ENCODE data around the gene CEP68. TPM values are rescaled to one million over a fixed set of nuclear protein-coding genes. Genes with fewer than 3 reads are reported as not detected.

Gene CEP68
- total RNA-seq, 4 donors from 2014 or later, result 17.5 to 53.4 (median 27.6) TPM

- peak in 1 of 2 donors; percentile 27 for DNase-seq (ENCODE audit: low spot score in 2 of 2)
- TF ChIP-seq POLR2AphosphoS5 (IDR thresholded peaks at IDR 0.05) (no peak), EP300 (IDR thresholded peaks at IDR 0.05) (no peak), POLR2A (IDR thresholded peaks at IDR 0.05) (no peak)
- TF ChIP-seq, protein P1, sequence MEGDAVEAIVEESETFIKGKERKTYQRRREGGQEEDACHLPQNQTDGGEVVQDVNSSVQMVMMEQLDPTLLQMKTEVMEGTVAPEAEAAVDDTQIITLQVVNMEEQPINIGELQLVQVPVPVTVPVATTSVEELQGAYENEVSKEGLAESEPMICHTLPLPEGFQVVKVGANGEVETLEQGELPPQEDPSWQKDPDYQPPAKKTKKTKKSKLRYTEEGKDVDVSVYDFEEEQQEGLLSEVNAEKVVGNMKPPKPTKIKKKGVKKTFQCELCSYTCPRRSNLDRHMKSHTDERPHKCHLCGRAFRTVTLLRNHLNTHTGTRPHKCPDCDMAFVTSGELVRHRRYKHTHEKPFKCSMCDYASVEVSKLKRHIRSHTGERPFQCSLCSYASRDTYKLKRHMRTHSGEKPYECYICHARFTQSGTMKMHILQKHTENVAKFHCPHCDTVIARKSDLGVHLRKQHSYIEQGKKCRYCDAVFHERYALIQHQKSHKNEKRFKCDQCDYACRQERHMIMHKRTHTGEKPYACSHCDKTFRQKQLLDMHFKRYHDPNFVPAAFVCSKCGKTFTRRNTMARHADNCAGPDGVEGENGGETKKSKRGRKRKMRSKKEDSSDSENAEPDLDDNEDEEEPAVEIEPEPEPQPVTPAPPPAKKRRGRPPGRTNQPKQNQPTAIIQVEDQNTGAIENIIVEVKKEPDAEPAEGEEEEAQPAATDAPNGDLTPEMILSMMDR (IDR thresholded peaks at IDR 0.05), result no peak
- no peaks in the 10 kb centered on the region for H3K4me1 ChIP-seq
- H3K27ac ChIP-seq, result no peak overlapping the region
- H3K36me3 ChIP-seq, result no peaks in the 10 kb centered on the region
- H3K27me3 ChIP-seq, result no peaks in the 10 kb centered on the region
- WGBS, result 93% methylated on average over 11 of the region's 11 CpGs
- no peaks in the 10 kb centered on the region for H3K9me3 ChIP-seq
- H3K4me3 ChIP-seq, result no peak overlapping the region
These were observed 9.4 kb upstream of the CEP68 start for GRCh38 chr2:65046633-65047407.

- no peaks in the 10 kb centered on the region for H3K27me3 ChIP-seq
- peak in 1 of 2 donors; percentile 9 for DNase-seq (ENCODE audit: low spot score in 2 of 2)
- no peaks in the 10 kb centered on the region for H3K4me1 ChIP-seq
- H3K9me3 ChIP-seq, result no peaks in the 10 kb centered on the region
- TF ChIP-seq POLR2AphosphoS5 (IDR thresholded peaks at IDR 0.05) (no peak), EP300 (IDR thresholded peaks at IDR 0.05) (no peak), POLR2A (IDR thresholded peaks at IDR 0.05) (no peak)
- TF ChIP-seq, protein P1 (IDR thresholded peaks at IDR 0.05), result no peak
- 60% methylated on average over 1 of the region's 1 CpG for WGBS
- no peaks in the 10 kb centered on the region for H3K36me3 ChIP-seq
- H3K27ac ChIP-seq, result no peak overlapping the region
- no peak overlapping the region for H3K4me3 ChIP-seq
These were observed 7.1 kb upstream of the CEP68 start for GRCh38 chr2:65049010-65049639.

DNA sequence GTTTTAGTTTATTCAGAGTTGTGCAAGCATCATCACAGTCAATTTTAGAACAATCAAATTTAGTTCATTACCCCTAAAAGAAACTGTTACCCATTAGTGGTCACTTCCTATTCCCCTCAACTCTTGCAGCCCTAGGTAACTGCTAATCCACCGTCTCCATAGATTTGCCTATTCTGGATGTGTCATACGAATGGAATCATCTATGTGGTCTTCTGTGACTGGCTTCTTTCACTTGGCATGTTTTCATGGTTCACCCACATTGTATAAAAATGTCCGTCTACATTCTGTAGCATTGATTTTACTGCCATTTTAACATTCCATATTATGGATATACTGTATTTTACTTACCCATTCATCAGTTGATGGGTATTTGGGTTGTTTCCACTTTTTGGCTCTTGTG lies 5.3 kb upstream of the CEP68 start:
- H3K9me3 ChIP-seq, result no peaks in the 10 kb centered on the region
- H3K36me3 ChIP-seq, result no peaks in the 10 kb centered on the region
- no peak overlapping the region for H3K27ac ChIP-seq
- no peak for TF ChIP-seq POLR2A (IDR thresholded peaks at IDR 0.05)
- TF ChIP-seq, protein P1 (IDR thresholded peaks at IDR 0.05), result no peak
- 93% methylated on average over 3 of the region's 3 CpGs for WGBS
- peaks cover 8% of the 10 kb centered on the region for H3K4me1 ChIP-seq
- no peaks in the 10 kb centered on the region for H3K27me3 ChIP-seq
- no peak for DNase-seq (ENCODE audit: low spot score in 2 of 2)
- H3K4me3 ChIP-seq, result no peak overlapping the region

GRCh38 chr2:65053199-65053598 lies 3.0 kb upstream of the CEP68 start:
- 20% methylated on average over 1 of the region's 1 CpG for WGBS
- DNase-seq (ENCODE audit: low spot score in 2 of 2), result no peak
- Histone ChIP-seq H3K9me3 (no peaks in the 10 kb centered on the region), H3K27me3 (no peaks in the 10 kb centered on the region), H3K4me1 (peaks cover 19% of the 10 kb centered on the region), H3K27ac (no peak overlapping the region), H3K36me3 (no peaks in the 10 kb centered on the region), H3K4me3 (no peak overlapping the region)
- TF ChIP-seq, protein P1 (IDR thresholded peaks at IDR 0.05), result no peak
- TF ChIP-seq POLR2A (IDR thresholded peaks at IDR 0.05), result no peak
- TF ChIP-seq EP300 (IDR thresholded peaks at IDR 0.05), result no peak
- TF ChIP-seq POLR2AphosphoS5 (IDR thresholded peaks at IDR 0.05), result no peak

GRCh38 chr2:65054749-65055421 lies 1.3 kb upstream of the CEP68 start:
- no peak for DNase-seq (ENCODE audit: low spot score in 2 of 2)
- no peaks in the 10 kb centered on the region for H3K27me3 ChIP-seq
- no peak overlapping the region for H3K27ac ChIP-seq
- 85% methylated on average over 4 of the region's 4 CpGs for WGBS
- no peaks in the 10 kb centered on the region for H3K36me3 ChIP-seq
- no peaks in the 10 kb centered on the region for H3K9me3 ChIP-seq
- H3K4me3 ChIP-seq, result peak overlapping the region; percentile 58
- H3K4me1 ChIP-seq, result peaks cover 32% of the 10 kb centered on the region
- no peak for TF ChIP-seq EP300 (IDR thresholded peaks at IDR 0.05)
- TF ChIP-seq POLR2AphosphoS5 (IDR thresholded peaks at IDR 0.05), result no peak
- TF ChIP-seq, protein P1 (IDR thresholded peaks at IDR 0.05), result no peak
- no peak for TF ChIP-seq POLR2A (IDR thresholded peaks at IDR 0.05)
